ENCODE results near the gene PLPP4.

Gene PLPP4

DNA sequence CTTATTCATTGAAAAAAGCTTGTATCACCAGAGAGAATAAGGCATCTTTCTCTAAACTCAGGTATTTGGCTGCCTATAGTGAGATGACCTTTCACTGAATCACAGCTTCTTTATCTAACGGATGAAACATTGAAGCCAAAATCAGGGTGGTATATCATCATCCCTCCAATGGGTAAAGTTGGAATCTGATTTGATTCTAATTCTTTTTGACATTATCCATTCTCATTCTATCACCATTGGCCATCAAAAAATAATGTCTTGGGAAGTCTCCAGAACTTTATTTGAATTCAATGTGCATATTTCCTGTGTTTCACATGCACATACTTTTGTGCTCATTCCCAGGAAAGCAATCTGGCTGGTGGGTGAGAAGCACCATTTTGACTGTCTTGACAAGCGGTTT is 95.2 kb downstream of the PLPP4 start:
- in situ Hi-C loops (cut with HindIII; ENCODE audit: low pct_ligation_motif_present, low pct_unique_long_range_greater_than_20kb, low sequenced_read_pairs) = no loop called here
- no peak for DNase-seq

DNA sequence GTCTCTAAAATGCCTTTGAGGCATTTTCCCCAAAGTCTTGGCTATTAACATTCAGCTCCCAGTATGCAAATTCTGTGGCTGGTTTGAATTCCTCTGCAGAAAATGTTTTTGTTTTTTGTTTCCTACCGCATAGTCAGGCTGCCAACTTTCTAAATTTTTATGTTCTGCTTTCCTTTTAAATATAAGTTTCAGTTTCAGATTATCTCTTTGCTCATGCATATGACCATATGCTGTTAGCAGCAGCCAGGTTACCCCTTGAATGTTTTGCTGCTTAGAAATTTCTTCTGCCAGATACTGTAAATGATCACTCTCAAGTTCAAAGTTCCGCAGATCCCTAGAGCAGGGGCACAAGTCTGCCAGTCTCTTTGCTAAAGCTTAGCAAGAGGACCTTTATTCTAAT is 96.9 kb downstream of the PLPP4 start:
- in situ Hi-C loops (cut with HindIII; ENCODE audit: low pct_ligation_motif_present, low pct_unique_long_range_greater_than_20kb, low sequenced_read_pairs) = no loop called here
- no peak for DNase-seq

DNA sequence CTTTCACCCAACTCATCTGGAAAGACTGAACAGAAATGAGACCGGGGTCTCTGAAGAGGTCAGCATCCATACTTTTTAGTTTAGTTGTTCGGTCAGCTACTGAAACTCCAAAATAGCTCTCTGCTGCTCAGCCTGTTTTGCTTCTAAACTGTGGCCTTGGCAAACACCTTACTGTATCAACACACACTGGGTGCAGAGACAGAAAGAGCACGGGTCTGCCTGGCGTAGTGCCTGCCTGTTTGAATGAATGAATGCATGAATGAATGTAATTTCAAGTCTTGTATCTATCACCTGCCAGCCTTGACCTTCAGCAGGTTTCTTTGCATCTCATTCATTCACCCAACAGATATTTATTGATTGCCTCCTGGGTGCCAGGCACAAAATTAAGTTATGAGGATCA is 98.4 kb downstream of the PLPP4 start:
- in situ Hi-C loops (cut with HindIII; ENCODE audit: low pct_ligation_motif_present, low pct_unique_long_range_greater_than_20kb, low sequenced_read_pairs) = no loop called here
- DNase-seq = no peak

DNA sequence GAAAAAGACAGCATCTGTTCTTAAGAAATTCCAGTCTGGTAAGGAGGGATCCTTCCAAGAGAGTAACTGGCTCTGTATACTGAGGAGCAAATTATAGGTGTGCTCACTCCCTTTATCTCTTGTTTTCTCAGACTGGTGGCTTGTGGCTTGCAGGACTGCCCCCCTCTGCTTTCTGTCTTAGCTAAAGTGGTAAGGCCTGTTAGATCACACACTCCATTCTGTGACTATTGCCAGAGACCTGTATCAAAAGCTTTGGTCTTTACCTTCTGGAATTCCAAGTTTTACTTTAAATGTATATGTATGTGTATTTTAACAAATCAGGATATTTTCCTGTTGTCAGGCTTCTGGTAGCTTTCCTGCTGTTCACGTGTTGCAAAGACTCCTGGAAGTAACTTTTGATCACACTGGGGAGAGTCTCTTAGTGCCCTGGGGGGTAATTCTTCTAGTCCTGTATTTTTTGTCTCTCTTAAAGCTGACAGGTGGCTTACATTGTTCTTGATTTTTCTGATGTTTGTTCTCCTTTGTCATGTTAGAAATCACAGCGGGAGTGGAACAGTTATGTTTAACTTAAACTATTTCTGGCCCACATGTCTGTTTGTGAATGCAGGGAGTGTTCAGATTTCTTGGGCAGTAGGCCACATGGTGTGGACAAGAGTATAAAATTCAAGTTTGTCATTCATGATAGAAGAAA is 99.0 kb downstream of the PLPP4 start:
- in situ Hi-C loops (cut with HindIII; ENCODE audit: low pct_ligation_motif_present, low pct_unique_long_range_greater_than_20kb, low sequenced_read_pairs) = no loop called here
- DNase-seq = no peak

DNA sequence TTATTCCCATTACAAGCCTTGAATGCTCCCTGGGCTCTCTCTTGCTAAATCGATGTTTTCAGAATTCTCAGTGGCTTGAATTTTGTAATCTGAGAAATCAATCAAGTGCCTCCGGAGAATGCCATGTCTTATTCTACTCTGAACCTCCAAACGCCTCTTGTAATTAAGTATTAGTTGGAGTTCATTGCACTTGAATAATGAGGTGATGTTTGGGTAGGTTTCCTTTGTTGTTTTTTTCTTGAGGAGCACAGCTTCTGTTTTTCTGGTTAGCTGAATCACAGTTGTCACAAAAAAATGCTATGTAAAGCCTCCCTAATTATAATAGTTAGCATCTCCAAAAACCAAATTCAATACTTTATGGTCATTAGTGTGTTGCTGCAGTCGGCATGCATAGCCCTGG is 100.3 kb downstream of the PLPP4 start:
- in situ Hi-C loops (cut with HindIII; ENCODE audit: low pct_ligation_motif_present, low pct_unique_long_range_greater_than_20kb, low sequenced_read_pairs) = no loop called here
- DNase-seq = no peak

DNA sequence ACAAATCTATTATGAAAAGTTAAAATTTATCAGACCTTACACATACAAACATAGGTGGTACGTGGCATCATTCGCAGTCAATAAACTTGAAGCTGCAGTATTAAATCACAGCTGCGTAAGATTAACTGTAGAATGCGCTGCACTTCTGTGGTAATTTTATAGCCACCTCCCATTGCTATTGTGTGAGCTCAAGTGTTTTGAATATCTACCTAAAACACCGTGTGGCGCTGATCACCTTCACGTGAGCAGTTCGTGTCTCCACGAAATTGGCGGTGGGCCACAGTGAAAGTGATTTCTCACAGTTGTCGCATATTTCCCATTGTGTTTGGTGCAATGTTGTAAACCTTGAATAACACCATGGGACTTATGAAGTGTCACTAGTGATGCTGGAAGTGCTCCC is 102.8 kb downstream of the PLPP4 start:
- DNase-seq = no peak
- in situ Hi-C loops (cut with HindIII; ENCODE audit: low pct_ligation_motif_present, low pct_unique_long_range_greater_than_20kb, low sequenced_read_pairs) = no loop called here

DNA sequence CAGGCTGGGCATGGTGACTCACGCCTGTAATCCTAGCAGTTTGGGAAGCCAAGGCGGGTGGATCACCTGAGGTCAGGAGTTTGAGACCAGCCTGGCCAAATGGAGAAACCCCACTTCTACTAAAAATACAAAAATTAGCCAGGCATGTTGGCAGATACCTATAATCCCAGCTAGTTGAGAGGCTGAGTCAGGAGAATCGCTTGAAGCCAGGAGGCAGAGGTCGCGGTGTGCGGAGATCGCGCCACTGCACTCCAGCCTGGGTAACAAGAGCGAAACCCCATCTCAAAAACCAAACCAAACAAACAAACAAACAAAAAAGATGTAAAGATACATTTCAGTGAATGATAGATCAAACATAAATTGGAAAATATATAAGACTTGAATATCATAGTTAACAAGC is 105.9 kb downstream of the PLPP4 start:
- in situ Hi-C loops (cut with HindIII; ENCODE audit: low pct_ligation_motif_present, low pct_unique_long_range_greater_than_20kb, low sequenced_read_pairs) = no loop called here
- no peak for DNase-seq

DNA sequence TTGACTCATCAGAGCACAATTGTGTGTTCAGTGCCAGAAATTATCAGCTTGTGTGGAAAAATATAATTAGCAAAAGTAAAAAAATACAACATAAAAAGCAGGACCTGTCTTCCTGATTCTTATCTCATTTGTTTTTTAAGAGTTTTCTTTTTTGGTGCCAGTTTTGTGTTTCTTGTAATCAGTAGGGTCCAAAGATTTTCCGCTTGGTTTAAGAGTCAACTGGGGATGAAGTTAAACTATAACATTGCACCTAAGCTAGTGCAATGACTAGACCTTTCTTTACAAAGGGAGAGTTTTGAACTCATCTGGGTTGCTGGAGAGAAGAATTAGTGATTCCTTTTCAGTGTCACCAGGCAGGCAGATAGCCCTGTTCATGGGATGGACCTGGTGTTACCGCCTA is 113.4 kb downstream of the PLPP4 start:
- in situ Hi-C loops (cut with HindIII; ENCODE audit: low pct_ligation_motif_present, low pct_unique_long_range_greater_than_20kb, low sequenced_read_pairs) = no loop called here

DNA sequence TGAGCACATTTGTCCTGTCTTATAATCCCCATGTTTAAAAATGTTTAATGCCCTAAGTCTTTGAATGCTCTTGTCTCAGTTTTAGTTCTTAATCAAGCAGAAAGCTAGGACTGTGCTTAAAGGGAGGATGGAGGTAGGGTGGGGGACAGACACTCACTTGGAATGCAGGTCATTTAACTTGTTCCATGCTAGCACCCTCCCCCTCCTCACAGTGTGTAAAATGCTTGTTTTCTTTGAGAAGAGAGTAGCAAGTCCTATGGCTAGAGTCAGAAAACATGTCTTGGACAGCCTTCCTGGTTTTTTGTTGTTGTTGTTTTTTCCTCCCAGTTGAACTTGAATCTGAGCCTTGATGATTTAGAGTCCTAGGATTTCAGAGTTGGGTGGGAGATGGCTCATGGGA is 114.2 kb downstream of the PLPP4 start:
- in situ Hi-C loops (cut with HindIII; ENCODE audit: low pct_ligation_motif_present, low pct_unique_long_range_greater_than_20kb, low sequenced_read_pairs) = no loop called here
- no peak for DNase-seq

More for the DNA sequence above, 113.4 kb downstream of the PLPP4 start:
- DNase-seq = peak; percentile 48

DNA sequence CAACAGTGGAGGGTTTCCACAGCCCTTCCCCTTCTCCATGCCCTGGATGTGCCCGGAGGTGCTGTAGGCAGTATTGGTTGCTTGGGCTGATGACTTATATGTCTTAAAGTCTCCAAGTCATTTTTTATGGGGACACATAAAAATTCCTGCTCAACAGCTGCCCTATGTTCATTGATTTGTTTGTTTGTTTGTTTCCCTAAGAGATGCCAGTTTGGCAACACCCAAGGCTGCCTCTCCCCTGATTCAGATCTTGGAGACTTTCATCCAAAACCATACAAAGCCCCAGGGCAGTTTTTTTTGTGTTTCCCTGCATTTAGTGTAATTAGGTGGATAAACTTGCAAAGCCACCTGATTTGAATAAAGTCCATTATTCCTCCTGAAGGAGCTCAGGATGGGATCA is 115.3 kb downstream of the PLPP4 start:
- no peak for DNase-seq
- in situ Hi-C loops (cut with HindIII; ENCODE audit: low pct_ligation_motif_present, low pct_unique_long_range_greater_than_20kb, low sequenced_read_pairs) = no loop called here

DNA sequence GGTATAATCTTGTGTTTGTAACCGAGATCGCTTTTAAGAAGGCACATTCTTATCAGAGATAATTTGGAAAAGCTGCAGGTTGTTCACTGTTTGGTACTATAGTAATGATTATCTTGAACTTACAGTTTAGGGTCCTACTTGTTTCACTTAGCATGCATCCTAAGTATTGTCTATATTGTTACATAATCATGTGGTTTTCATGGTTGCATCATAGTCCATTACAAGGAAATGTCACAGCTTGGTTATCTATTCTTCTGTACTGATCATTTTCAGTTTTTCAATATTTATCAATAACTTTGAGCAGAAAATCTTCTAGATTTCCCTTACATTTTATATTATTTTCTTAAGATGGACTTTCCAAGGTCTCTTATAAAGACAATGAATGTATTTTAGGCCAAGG is 116.3 kb downstream of the PLPP4 start:
- no peak for DNase-seq
- in situ Hi-C loops (cut with HindIII; ENCODE audit: low pct_ligation_motif_present, low pct_unique_long_range_greater_than_20kb, low sequenced_read_pairs) = no loop called here

DNA sequence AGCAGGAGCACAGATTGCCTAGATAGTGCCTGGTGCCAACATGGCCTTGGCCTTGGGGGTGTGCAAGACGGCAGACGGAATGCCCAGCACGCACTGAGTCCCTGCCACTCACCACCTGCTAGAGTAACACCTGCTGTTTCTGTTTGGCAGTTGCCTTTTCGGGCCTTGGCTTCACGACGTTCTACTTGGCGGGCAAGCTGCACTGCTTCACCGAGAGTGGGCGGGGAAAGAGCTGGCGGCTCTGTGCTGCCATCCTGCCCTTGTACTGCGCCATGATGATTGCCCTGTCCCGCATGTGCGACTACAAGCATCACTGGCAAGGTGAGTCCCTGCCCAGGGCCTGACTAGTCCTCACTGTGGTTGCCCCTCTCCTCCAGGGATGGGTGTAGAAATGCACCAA is 118.0 kb downstream of the PLPP4 start:
- DNase-seq = no peak
- in situ Hi-C loops (cut with HindIII; ENCODE audit: low pct_ligation_motif_present, low pct_unique_long_range_greater_than_20kb, low sequenced_read_pairs) = no loop called here

DNA sequence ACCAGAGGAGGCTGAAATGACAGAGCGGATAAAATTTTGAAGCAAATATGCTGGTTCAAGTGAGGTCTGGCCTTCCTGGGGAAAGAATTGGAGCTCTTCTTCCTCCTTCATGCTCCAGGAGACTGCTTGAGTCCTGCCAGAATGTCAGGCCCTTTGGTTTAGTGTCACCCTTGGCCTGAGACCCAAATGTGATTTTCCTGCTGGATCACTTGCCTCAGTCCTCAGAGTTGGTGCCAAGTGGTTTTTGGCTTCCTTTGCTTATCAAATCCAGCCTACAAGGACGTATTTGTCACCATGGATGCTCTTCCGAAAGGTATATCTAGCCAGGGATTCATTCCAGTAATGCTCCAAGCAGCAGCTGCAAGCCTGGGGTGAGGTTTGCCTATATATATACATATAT is 118.4 kb downstream of the PLPP4 start:
- in situ Hi-C loops (cut with HindIII; ENCODE audit: low pct_ligation_motif_present, low pct_unique_long_range_greater_than_20kb, low sequenced_read_pairs) = no loop called here
- DNase-seq = no peak

DNA sequence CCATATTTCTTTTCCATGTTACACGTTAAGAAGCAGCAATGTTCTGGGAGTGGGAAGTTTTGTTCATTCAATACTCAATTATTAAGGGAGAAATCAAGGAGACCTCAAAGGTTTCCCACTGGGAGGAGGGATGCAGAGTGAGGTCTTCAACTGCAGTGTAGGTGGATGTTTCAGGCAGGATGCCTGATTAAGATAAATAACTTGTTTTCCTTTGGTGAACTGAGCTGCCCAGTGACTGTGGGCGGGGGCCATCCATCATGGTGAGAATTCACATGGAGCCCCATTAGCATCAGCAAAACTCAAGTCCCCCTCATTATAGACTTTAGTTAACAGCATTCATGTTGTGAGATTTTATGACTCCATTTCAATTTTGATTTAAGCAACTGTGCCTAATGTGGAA is 121.1 kb downstream of the PLPP4 start:
- DNase-seq = no peak
- in situ Hi-C loops (cut with HindIII; ENCODE audit: low pct_ligation_motif_present, low pct_unique_long_range_greater_than_20kb, low sequenced_read_pairs) = no loop called here

DNA sequence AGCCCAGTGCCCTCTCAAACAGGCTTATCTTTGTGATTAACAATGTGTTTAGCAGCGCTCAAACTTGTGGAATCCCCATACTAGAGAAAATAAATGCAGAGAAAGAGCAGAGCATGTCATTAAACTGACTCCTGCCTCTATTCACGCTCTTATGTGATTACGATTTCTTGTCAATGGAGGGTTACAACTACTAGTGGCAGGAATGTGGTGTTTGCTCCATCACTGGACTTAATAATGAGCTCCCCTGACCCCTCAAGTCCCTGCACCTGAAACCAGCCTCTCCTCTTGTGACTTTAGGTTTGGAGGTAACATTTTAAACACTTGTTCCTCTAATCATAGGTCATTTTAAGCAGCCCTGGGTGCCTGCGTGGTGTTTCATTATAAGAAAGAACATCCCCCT is 121.9 kb downstream of the PLPP4 start:
- in situ Hi-C loops (cut with HindIII; ENCODE audit: low pct_ligation_motif_present, low pct_unique_long_range_greater_than_20kb, low sequenced_read_pairs) = no loop called here
- peak; percentile 8 for DNase-seq

DNA sequence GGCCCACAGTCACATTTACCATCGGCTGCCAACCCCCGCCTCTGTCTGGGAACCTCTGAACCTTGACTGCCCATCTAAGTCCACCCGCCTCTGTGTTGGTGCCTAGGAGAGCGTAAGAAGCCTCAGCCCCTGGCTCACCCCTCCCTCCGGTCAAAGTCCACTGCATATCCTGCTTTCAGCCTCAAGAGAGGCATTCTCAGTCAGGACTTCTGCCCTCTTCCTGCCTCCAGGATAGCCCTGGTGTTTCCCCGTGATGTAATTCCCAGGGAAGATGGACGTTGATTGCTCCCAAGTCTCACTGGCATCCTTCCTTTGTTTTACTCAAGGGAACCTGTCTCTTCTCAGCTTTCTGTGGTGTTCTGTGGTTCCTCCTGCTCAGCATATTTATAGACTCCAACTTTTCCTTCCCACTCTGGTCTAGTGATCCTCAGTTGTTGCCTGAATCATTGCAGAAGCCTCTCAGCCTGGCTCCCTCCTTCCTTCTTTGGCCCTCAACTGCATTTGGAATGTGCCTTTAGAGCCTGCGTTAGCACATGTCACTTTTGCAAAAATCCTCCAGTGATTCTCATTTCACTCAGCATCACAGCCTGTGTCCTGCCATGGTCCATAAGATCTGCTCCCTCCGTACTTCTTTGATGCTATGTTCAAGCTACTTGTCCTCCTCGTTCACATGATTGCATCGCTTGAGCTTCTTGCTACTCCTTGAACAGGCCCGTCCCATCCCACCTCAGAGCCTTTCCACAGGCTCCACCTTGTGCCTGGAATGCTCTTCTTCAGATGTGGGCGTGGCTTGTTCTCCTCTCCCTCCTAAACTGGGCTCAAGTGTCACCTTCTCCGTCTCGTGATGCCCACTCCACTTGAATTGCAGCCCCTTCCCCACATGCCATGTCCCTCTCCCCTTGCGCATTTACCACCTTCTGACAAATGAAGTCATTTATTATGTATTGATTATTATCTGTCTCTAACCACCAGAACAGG is 124.2 kb downstream of the PLPP4 start:
- in situ Hi-C loops (cut with HindIII; ENCODE audit: low pct_ligation_motif_present, low pct_unique_long_range_greater_than_20kb, low sequenced_read_pairs) = no loop called here

DNA sequence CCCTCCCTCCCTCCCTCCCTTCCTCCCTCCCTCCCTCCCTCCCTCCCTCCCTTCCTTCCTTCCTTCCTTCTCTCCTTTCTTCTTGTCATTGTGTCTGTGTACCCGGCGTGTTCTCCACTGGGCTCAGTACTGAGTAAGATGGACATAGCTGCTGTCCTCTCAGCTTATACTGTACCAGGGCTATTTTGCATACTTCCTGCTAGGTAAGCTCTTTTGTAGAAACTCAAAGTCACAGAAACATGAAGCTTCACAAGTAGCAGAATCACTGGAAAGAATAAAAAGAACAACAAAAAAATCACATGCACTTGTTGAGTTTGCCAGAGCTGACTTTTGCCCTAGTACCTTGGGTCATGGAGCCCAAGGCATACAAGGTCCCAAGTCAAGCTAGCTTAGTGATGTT is 125.7 kb downstream of the PLPP4 start:
- in situ Hi-C loops (cut with HindIII; ENCODE audit: low pct_ligation_motif_present, low pct_unique_long_range_greater_than_20kb, low sequenced_read_pairs) = no loop called here
- DNase-seq = no peak

More for the DNA sequence above, 124.2 kb downstream of the PLPP4 start:
- DNase-seq = peak; percentile 93

DNA sequence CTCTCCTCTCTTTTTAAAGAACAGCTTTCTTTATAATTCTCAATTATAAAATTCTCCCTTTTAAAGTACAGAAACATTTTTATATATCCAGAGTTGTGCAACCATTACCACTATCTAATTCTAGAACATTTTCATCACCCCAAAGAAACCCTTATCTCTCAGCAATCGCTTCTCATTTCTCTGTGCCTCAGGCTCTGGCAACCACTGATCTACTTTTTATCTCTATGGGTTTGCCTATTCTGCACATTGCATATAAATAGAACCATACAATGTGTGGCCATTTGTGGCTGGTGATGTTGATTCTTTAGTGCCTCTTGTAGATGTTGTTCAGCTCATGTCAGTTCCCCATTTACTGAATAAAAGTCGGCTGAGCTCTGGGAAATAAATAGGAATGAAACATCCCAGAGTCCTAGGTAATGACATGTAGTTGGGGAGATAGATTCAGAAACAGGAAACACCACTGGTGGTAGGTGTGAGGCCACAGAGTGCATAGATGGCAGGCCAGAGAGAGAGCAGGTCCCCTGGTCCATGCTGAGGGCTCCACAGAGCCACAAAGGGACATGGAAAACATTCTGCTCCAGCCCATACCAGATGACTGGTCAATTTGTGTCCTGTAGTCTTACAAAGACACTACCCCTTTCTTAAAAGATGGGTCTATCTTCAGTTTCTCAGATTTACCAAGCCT is 126.5 kb downstream of the PLPP4 start:
- DNase-seq = no peak
- in situ Hi-C loops (cut with HindIII; ENCODE audit: low pct_ligation_motif_present, low pct_unique_long_range_greater_than_20kb, low sequenced_read_pairs) = no loop called here

DNA sequence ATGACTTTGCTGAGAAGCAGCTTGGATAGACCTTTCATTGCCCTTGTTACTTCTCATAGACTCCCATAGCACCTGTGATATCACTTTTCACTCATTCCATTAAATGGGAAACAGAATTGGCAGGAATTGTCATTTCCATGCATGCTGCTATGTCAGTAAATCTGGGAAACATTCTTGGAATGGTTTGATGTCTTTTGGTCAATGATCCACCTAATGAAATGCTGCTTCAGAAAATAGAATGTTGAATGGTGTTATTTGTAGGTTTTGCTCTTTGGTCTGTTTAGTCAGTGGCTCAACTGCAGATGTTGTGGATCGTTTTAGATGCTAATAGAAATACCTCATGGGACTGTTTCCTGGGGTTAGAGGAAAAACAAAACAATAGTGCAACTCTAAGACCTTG is 127.8 kb downstream of the PLPP4 start:
- in situ Hi-C loops (cut with HindIII; ENCODE audit: low pct_ligation_motif_present, low pct_unique_long_range_greater_than_20kb, low sequenced_read_pairs) = no loop called here
- peak; percentile 60 for DNase-seq
